GM21737 (cell line): ENCODE data around the gene BNIPL.
A peak's percentile ranks its signal among the peaks of the same experiment; 100 is the strongest.

Experiments used
- ATAC-seq: cut with Tn5 transposase; IDR thresholded peaks from one replicate; pipeline ENCODE4 v1.9.1; 2021; ENCODE audit warnings: mild to moderate bottlenecking, moderate library complexity; ENCODE audit not compliant: unreplicated experiment

Gene BNIPL

GRCh38 chr1:151009674-151010345, 26.6 kb upstream of the BNIPL start:
- no peak for ATAC-seq

DNA sequence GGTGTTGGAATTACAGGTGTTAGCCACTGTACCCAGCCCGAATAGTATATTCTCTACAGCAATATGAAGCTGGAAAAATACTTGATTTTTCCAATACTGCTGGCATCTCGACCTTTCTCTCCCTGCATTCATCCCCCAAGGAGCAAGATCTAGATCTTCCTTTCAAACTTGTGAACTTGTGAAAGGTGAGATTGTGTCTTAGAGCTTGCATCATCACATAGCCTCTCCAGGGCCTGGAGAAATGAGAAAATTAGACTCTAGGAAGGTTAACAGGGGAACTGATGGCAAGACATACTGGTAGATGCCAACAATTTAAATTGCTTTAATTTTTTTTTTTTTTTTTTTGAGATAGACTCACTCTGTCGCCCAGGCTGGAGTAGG, 26.1 kb upstream of the BNIPL start:
- ATAC-seq, result no peak

DNA sequence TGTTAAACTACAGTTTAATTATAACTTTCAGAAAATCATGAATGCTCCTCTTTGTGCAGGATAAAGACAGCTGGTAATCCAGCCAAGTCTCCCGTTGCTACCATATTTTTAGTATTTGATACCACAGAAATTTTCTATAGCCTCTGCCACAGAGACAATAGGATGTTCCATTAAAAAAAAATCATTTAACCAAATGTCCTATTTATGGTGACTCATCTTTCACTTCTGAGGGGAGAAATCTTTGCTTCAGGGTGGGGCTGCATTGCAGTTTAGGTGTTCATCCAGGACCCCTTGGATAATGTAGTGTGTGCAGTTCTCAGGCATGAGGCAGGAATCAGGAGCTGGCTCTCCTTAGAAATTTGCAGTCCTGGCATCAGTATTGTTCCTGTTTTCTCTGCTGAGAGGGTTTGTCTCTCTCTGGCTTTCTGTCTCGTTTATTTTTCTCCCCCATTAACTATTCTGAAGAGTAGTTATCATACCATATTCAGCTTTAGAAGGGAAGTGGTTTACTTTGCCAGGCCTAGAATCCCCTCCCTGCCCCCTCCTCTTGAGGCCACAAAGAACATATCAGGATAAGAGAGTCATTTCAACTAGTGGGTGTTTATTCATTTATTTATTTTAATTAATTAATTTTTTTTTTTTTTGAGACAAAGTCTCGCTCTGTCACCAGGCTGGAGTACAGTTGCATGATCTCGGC, 25.1 kb upstream of the BNIPL start:
- no peak for ATAC-seq

- no peak for ATAC-seq
Measured at GRCh38 chr1:151012684-151013471, 23.5 kb upstream of the BNIPL start.

GRCh38 chr1:151013518-151013917, 22.9 kb upstream of the BNIPL start:
- no peak for ATAC-seq

GRCh38 chr1:151024540-151025146, 11.7 kb upstream of the BNIPL start:
- ATAC-seq, result no peak

DNA sequence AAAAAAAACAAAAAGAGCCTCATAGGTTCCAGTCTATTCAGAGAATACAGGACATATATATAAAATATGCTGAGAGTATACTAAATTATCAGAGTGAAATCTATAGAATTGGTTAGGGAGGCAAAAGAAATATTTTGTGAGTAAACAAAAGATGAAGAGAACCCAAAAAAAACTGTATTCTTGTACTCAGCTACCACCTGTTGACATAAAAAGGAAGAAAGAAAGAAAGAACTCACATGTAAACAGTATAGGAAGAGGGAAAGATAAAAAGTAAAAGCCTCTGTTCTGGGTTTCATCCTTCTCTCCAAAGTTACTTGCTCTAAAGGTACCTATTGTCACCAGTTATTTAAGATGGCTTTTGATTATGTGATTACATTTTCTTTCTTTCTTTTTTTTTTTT, 9.9 kb upstream of the BNIPL start:
- no peak for ATAC-seq

- no peak for ATAC-seq
Measured at GRCh38 chr1:151032164-151032563, 4.2 kb upstream of the BNIPL start.

DNA sequence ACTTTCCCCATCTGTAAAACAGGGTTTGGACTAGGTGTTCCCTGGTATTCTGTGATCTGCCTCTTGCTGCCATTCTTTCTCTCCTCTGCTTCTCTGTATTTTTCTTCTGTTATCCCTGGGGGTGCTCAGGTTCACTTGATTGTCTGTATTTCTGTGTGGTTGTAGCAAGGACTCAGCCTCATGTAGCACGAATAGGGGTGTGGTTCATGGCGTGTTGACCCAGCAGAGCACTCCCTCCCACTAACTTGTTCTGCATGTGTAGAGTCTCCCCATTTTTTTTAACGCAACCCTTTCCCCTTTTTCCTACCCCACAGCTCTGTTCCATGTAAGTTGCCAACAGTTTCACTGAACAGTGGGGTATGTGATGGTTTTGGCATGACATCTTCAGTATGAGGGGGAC, 1.2 kb upstream of the BNIPL start:
- ATAC-seq, result no peak

GRCh38 chr1:151037032-151037431, 646 bp downstream of the BNIPL start:
- ATAC-seq, result no peak

- ATAC-seq, result no peak
Measured at GRCh38 chr1:151039521-151039920, 3.1 kb downstream of the BNIPL start.

DNA sequence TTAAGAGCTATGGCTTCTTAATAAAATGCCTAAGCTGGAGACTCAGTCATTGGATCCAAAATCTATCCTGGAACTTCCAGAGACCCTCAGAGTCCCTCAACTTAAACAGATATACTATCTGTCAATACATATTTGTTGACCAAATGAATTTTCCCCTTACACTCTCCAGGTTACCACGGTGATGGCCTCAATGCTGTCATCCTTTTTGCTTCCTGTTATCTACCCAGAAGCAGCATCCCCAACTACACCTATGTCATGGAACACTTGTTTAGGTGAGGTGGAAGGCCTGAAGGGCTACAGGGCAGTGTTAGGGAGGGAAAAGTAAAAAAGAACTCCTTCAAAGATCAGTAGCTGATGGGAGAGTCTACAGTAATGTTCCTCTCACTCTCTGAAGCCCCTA, 6.8 kb downstream of the BNIPL start:
- no peak for ATAC-seq

GRCh38 chr1:151047591-151047924, 11.2 kb downstream of the BNIPL start, which contains the start of gene C1orf56:
Gene C1orf56, plus strand, starts transcription at chr1:151047751. Its CDS starts 97 bp downstream, at chr1:151047848.
- ATAC-seq, result peak; percentile 54

GRCh38 chr1:151047925-151048644, 11.7 kb downstream of the BNIPL start:
- ATAC-seq, result peak; percentile 49

- ATAC-seq, result no peak
Measured at GRCh38 chr1:151048645-151049032, 12.3 kb downstream of the BNIPL start.

GRCh38 chr1:151049458-151049857, 13.1 kb downstream of the BNIPL start:
- ATAC-seq, result no peak

DNA sequence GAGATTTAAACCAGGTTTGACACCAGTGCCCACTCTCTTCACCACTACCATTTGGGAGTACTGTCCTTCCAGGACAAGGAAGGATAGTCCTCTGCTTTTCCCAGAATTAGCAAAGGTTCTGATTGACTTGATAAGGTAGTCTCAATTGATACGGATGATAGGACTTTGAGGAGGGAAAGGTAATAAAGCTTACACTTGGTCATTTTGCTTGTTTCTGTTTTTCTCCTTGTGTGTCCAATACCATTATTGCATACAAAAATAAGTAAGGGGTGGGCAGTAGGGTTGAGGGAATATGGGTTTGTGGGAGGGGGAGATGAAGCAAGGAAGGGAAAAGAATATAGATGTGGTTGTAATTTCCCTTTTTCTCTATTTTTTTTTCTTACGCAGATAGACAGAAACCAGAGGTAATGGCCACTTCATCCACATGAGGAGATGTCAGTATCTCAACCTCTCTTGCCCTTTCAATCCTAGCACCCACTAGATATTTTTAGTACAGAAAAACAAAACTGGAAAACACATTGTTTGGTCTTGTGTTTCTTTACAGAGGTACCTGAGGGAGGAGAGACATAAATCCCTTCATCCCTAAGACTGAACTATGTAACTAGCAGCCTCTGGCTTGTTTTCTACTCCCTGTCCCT, 13.8 kb downstream of the BNIPL start:
- no peak for ATAC-seq

DNA sequence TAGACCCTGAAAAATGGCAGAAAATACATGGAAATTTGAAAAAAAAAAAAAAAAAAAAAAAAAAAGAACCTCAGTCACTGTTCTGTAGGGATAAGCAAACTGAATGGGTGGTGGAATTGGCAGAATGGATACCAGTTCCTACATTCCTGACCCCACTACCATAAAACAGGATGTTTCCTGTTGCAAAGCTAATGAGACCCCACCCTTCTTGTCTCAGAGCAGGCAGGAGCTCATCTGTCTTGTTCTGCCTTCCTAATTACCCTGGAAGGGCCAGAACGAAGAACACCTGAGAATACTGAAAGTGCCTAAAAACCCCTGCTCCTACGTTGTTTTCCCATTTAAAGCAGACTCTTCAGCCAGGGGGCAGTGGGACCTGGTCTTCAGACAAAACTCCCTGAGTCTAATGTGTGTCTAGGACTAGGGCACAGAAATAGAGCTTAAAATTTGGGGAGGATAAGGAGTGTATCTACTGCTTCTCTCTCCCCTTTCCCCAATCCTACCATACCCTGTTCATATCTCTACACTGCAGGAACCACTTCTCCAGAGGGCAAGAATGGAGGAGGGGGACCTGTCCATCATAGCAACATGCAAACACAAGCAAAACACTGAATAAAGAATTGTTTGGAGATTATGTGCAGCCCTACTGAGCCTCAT, 15.1 kb downstream of the BNIPL start:
- no peak for ATAC-seq

DNA sequence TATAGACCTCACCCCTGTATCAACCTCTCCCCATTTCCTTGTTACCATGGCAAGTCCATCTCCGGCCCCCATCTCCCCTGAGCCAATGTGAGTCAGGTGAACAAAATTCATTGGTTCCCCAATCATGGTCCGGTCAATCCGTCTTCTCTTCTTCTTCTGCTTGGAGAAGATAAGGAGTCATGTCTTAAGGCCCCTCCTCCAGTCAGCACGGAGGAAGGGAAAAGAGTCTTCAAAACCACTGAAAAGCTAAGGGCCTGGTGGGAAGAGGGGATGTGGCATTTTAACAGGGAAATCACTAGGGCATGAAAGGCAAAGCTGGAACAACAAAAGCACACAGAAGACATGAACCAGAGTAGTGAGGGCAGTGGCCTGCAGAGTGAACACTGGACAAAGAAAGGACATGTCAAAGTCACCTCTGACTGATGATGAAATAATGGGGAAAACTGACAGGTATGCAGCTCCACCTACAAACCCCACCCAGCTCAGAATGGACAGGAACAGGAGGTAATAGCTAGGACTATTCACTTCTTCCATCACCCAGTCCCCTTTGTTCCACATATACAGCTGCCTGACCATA, 18.7 kb downstream of the BNIPL start:
- ATAC-seq, result no peak

DNA sequence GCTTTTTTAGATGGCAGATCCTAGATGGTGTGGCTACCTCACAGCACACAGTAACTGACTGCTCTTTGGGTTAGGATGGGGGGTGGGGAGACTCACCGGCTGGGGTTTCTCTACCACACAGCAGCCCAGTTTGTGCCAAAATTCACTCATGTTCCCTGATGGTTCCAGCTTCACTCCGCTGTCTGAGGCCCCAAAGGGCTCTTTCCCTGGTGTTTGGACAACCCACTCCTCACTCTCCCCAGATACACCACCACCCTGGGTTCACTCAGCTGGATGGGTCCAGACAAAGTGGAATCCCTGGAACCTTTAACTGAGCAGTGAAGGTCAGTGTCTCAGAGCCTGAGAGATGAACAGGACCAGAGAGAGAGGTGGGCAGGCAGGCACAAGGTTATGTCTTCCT, 19.2 kb downstream of the BNIPL start:
- ATAC-seq, result no peak
